ENCODE results near the gene PRM3. TPM values are rescaled to one million over a fixed set of nuclear protein-coding genes. Genes with fewer than 3 reads are reported as not detected.

The PRM3 gene
- total RNA-seq, 6 experiments from 2014 or later, result not detected

GRCh38 chr16:11297492-11298142, 24.2 kb upstream of the PRM3 start:
- no peaks in the 10 kb centered on the region for H3K9me3 Mint-ChIP-seq
- no peak for TF ChIP-seq CTCF (IDR thresholded peaks at IDR 0.05)
- H3K27me3 Mint-ChIP-seq (ENCODE audit: insufficient read depth), result peaks cover 1% of the 10 kb centered on the region; the same call in 1 of the 2 replicates
- peak; percentile 23 for DNase-seq
- no peak overlapping the region for H3K27ac Mint-ChIP-seq
- peak overlapping the region; percentile 77 for H3K4me3 Mint-ChIP-seq
- peaks cover 17% of the 10 kb centered on the region for H3K4me1 Mint-ChIP-seq (ENCODE audit: low read depth)
- no peaks in the 10 kb centered on the region for H3K36me3 Mint-ChIP-seq (ENCODE audit: low read depth)

GRCh38 chr16:11296706-11297491, 23.5 kb upstream of the PRM3 start:
- DNase-seq, result no peak
- Mint-ChIP-seq H3K27ac (no peak overlapping the region), H3K27me3 (ENCODE audit: insufficient read depth) (peaks cover 4% of the 10 kb centered on the region; the same call in 1 of the 2 replicates), H3K4me3 (peak overlapping the region; percentile 77), H3K4me1 (ENCODE audit: low read depth) (peaks cover 17% of the 10 kb centered on the region), H3K9me3 (no peaks in the 10 kb centered on the region), H3K36me3 (ENCODE audit: low read depth) (no peaks in the 10 kb centered on the region)
- no peak for TF ChIP-seq CTCF (IDR thresholded peaks at IDR 0.05)

- Mint-ChIP-seq H3K9me3 (no peaks in the 10 kb centered on the region), H3K4me1 (ENCODE audit: low read depth) (peaks cover 17% of the 10 kb centered on the region), H3K4me3 (no peak overlapping the region), H3K27ac (no peak overlapping the region), H3K27me3 (ENCODE audit: insufficient read depth) (peaks cover 6% of the 10 kb centered on the region), H3K36me3 (ENCODE audit: low read depth) (no peaks in the 10 kb centered on the region)
- TF ChIP-seq CTCF (IDR thresholded peaks at IDR 0.05), result no peak
- no peak for DNase-seq
Observed at GRCh38 chr16:11296351-11296705, 22.9 kb upstream of the PRM3 start.

- Mint-ChIP-seq H3K27ac (no peak overlapping the region), H3K4me3 (no peak overlapping the region), H3K36me3 (ENCODE audit: low read depth) (no peaks in the 10 kb centered on the region), H3K27me3 (ENCODE audit: insufficient read depth) (peaks cover 11% of the 10 kb centered on the region), H3K4me1 (ENCODE audit: low read depth) (peaks cover 17% of the 10 kb centered on the region), H3K9me3 (no peaks in the 10 kb centered on the region)
- no peak for TF ChIP-seq CTCF (IDR thresholded peaks at IDR 0.05)
- DNase-seq, result no peak
Observed at GRCh38 chr16:11295672-11296071, 22.2 kb upstream of the PRM3 start.

- Mint-ChIP-seq H3K36me3 (ENCODE audit: low read depth) (no peaks in the 10 kb centered on the region), H3K4me3 (no peak overlapping the region), H3K27ac (no peak overlapping the region), H3K27me3 (ENCODE audit: insufficient read depth) (peaks cover 32% of the 10 kb centered on the region), H3K4me1 (ENCODE audit: low read depth) (peaks cover 12% of the 10 kb centered on the region), H3K9me3 (no peaks in the 10 kb centered on the region; the same call in 1 of the 2 replicates)
- TF ChIP-seq CTCF (IDR thresholded peaks at IDR 0.05), result no peak
- DNase-seq, result no peak
Observed at GRCh38 chr16:11292076-11292748, 18.8 kb upstream of the PRM3 start.
